ENCODE measurements around the gene TRPM4. TPM values are rescaled to one million over a fixed set of nuclear protein-coding genes. Genes with fewer than 3 reads are reported as not detected.

TRPM4 gene
- total and polyA plus RNA-seq, 4 experiments from 2014 or later = 0.41 TPM; not detected in 3

DNA sequence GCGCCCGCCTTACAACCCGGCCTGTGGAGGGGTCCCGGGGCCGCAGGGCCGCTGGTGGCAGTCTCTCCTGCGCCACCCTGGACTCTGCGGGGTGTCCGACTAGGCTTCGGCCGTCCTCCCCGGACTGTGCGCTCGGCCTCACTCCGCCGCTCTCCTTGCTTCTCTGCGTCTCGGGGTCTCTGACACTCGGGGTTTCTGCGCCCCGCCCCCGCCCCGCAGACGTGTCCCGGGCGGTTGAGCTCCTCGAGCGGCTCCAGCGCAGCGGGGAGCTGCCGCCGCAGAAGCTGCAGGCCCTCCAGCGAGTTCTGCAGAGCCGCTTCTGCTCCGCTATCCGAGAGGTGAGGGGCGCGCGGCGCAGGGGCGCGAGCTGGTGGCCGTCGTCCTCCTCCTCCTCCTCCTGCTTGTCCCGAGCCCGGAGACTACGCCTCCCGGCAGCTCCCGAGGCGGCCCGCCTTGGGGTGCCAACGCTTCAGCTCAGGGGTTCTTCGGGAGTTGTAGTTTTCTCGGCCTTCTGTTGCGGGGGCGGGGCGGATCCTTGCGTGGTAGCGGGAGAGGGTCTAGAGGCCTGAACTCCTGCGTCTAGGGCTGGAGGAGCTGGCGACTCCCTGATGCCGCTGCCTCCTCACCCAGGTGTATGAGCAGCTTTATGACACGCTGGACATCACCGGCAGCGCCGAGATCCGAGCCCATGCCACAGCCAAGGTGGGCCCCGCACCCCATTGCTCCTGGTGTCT lies 42.8 kb upstream of the TRPM4 start:
- Histone ChIP-seq H3K4me1 (ENCODE audit: insufficient read depth, low read length) (peaks cover 26% of the 10 kb centered on the region), H3K27ac (ENCODE audit: low read depth, low read length) (peak overlapping the region; percentile 48), H3K36me3 (ENCODE audit: insufficient read depth, low read length) (no peaks in the 10 kb centered on the region), H3K27me3 (ENCODE audit: insufficient read depth, low read length) (no peaks in the 10 kb centered on the region), H3K4me3 (ENCODE audit: low read length in 2 of 2) (peak overlapping the region in 1 of 2 donors; percentile 54), H3K9me3 (ENCODE audit: control insufficient read depth in 1 of 2, low read length in 2 of 2) (no peaks in the 10 kb centered on the region)
- Mint-ChIP-seq H3K9me3 (peaks cover 0 to 2% (median 0%) of the 10 kb centered on the region in 8 donors), H3K4me1 (peaks cover 20 to 45% (median 32%) of the 10 kb centered on the region in 4 donors), H3K27ac (peak overlapping the region in 5 of 7 donors; percentile 74 to 89 (median 84)), H3K27me3 (no peaks in the 10 kb centered on the region), H3K4me3 (peak overlapping the region; percentile 73 to 91 (median 85)), H3K36me3 (peaks cover 0 to 4% of the 10 kb centered on the region in 2 donors)
- peak; percentile 32 to 58 (median 46) for DNase-seq
- ChIA-PET POLR2A (ENCODE audit: partially characterized antibody) (interaction anchor here (0.8 to 4.0 kb wide), 8 partner anchors 9 to 122 kb away, joined by 3 to 38 read pairs (median 4); partner anchors contain the start of genes CGB7, GYS1 and RUVBL2), CTCF (ENCODE audit: partially characterized antibody) (interaction anchor here (0.5 to 2.9 kb wide), 13 partner anchors 10 to 474 kb away, joined by 3 to 20 read pairs (median 4); partner anchors contain the start of genes GYS1 and RUVBL2)
- intact Hi-C loops (cut with micrococcal nuclease) = loop anchor here (1.0 to 5.0 kb wide), 4 partner anchors 8 to 338 kb away; partner anchors contain the start of genes ALDH16A1, PIH1D1 and SNRNP70

DNA sequence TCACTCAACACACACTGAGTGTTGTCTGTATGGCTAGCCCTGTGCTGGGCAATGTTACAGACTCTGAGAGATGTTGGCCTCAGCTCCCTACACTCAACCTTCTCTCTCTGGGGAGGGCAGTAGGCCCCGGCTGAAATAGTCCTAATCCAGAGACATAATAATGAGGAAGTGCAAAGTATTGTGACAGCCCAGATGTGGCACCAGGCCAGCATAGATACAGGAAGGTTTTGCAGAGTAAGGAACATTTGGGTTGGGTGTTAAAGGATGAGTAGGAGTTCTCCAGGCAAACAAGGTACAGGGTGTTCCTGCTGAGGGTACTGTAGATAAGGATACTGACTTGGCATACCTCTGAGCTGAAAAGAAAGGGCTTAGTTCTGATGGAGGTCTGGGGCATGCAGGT lies 41.0 kb upstream of the TRPM4 start:
- Mint-ChIP-seq H3K4me1 (peaks cover 27 to 50% (median 40%) of the 10 kb centered on the region in 4 donors), H3K4me3 (peak overlapping the region in 7 of 8 donors; percentile 5 to 93 (median 43)), H3K9me3 (peaks cover 0 to 3% (median 0%) of the 10 kb centered on the region in 8 donors), H3K27me3 (no peaks in the 10 kb centered on the region), H3K27ac (peak overlapping the region in 5 of 7 donors; percentile 8 to 60 (median 33)), H3K36me3 (peaks cover 0 to 4% of the 10 kb centered on the region in 2 donors)
- CTCF ChIA-PET (ENCODE audit: partially characterized antibody) = interaction anchor here (0.7 to 2.9 kb wide), 4 partner anchors 10 to 124 kb away, joined by 3 to 11 read pairs (median 6); no protein-coding TSS in a partner anchor
- POLR2A ChIA-PET (ENCODE audit: partially characterized antibody) = interaction anchor here (3.0 to 4.0 kb wide), 2 partner anchors 12 to 33 kb away, joined by 9 to 38 read pairs; no protein-coding TSS in a partner anchor
- intact Hi-C loops (cut with micrococcal nuclease) = loop anchor here (5.0 kb wide), 1 partner anchor 336 kb away; the partner anchor contains the start of genes ALDH16A1 and PIH1D1
- H3K4me1 ChIP-seq (ENCODE audit: insufficient read depth, low read length) = peaks cover 34% of the 10 kb centered on the region
- H3K27ac ChIP-seq (ENCODE audit: low read depth, low read length) = no peak overlapping the region
- peak in 1 of 5 donors; percentile 9 for DNase-seq
- H3K36me3 ChIP-seq (ENCODE audit: insufficient read depth, low read length) = no peaks in the 10 kb centered on the region
- H3K27me3 ChIP-seq (ENCODE audit: insufficient read depth, low read length) = no peaks in the 10 kb centered on the region
- no peaks in the 10 kb centered on the region for H3K9me3 ChIP-seq (ENCODE audit: control insufficient read depth in 1 of 2, low read length in 2 of 2)
- H3K4me3 ChIP-seq (ENCODE audit: low read length in 2 of 2) = no peak overlapping the region

DNA sequence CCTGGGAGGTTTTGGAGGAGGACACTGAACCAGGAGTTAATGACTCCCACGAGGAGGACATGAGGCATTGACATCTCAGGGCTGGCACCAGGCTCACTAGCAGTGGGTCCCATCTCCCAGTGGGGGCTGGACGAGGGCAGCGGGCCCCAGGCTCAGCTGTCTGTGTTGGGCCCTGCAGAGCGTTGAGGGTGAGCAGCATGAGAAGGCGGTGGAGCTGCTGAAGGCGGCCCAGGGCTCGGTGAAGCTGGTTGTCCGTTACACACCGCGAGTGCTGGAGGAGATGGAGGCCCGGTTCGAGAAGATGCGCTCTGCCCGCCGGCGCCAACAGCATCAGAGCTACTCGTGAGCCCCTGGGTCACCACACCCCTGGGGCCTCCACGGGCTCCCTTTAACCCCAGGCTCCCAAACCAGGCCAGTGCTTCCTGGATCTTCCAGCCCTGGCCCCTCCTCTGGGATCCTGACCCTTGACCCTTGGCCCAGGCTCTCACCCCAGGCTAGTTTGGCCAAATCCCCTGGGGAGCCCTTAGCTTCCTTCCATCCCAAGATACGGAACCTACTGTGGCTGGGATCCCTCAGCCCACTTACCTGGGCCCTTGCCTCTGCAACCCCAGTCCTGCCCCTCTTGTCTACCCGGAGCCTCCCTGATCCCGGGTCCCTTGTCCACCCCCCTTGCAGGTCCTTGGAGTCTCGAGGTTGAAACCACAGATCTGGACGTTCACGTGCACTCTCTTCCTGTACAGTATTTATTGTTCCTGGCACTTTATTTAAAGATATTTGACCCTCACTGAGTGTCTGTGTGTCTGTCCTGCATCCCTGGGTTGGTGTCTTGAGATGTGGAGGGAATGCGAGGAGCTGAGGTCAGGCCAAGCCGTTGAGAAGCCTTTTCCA lies 39.7 kb upstream of the TRPM4 start:
- intact Hi-C loops (cut with micrococcal nuclease) = loop anchor here (2.0 to 5.0 kb wide), 3 partner anchors 29 to 334 kb away; partner anchors contain the start of genes ALDH16A1, GYS1, PIH1D1 and RUVBL2
- H3K27me3 ChIP-seq (ENCODE audit: insufficient read depth, low read length) = no peaks in the 10 kb centered on the region
- Mint-ChIP-seq H3K27ac (peak overlapping the region; percentile 90 to 96 (median 94)), H3K4me1 (peaks cover 29 to 49% (median 41%) of the 10 kb centered on the region in 4 donors), H3K36me3 (peaks cover 0 to 4% of the 10 kb centered on the region in 2 donors), H3K27me3 (no peaks in the 10 kb centered on the region), H3K9me3 (peaks cover 0 to 3% (median 0%) of the 10 kb centered on the region in 8 donors), H3K4me3 (peak overlapping the region; percentile 83 to 93 (median 88))
- H3K36me3 ChIP-seq (ENCODE audit: insufficient read depth, low read length) = no peaks in the 10 kb centered on the region
- peaks cover 34% of the 10 kb centered on the region for H3K4me1 ChIP-seq (ENCODE audit: insufficient read depth, low read length)
- H3K27ac ChIP-seq (ENCODE audit: low read depth, low read length) = peak overlapping the region; percentile 79
- CTCF ChIA-PET (ENCODE audit: partially characterized antibody) = interaction anchor here (0.9 to 2.9 kb wide), 5 partner anchors 9 to 124 kb away, joined by 3 to 11 read pairs (median 5); partner anchors contain the start of genes GYS1 and RUVBL2
- DNase-seq = peak in 1 of 5 donors; percentile 44
- no peaks in the 10 kb centered on the region for H3K9me3 ChIP-seq (ENCODE audit: control insufficient read depth in 1 of 2, low read length in 2 of 2)
- H3K4me3 ChIP-seq (ENCODE audit: low read length in 2 of 2) = peak overlapping the region; percentile 73 to 78
- POLR2A ChIA-PET (ENCODE audit: partially characterized antibody) = interaction anchor here (1.7 to 3.0 kb wide), 2 partner anchors 10 to 32 kb away, joined by 8 to 9 read pairs; no protein-coding TSS in a partner anchor

DNA sequence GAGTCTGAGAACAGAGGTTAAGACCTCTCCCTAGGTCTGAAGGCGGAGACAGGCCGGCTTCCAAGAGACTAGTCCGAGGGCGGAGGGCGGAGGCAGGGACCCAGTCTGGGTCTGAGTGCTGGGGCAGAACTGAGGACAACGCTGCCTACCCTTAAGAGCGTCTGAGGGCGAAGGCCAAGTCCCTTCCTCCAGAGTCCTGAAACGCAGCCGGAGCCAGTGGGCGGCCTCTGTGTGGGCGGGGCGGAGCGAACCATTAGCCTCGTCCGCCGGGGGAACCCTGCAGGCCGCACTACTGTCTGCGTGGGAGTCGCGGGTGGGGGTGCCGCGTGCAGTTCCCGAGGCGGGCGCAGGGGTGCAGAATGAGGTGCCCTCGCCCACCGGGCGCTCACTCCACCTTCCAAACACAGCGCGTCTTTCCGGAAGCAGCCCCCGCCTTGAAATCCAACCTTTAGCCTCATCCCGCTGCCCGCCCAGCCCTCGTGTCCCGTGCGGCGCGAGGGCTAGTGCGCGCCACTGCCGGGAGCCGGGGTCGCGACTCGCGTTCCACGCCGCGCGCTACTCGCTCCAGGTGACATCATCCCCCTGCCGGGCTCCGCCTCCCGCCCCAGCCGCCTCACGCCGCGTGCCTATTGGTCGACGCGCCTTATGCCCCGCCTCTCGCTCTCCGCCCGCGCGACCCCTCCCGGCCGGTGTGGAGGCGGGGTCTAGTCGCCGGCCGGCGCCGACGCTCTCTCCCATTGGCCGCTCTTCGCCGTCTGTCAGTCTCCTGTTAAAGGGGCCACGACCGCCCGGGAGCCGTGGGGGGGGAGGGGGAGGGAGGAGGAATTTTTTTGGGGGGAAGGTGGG lies 38.8 kb upstream of the TRPM4 start, which contains the start of gene C19orf73:
Gene C19orf73 (minus strand): TSS at position 579 of the 846 bp plus-strand sequence. CDS start 121 bp downstream, at position 458.
- Mint-ChIP-seq H3K36me3 (peaks cover 0 to 2% of the 10 kb centered on the region in 2 donors), H3K4me3 (peak within 1 kb of the TSS; percentile 83 to 93 (median 88)), H3K27ac (peak within 1 kb of the TSS; percentile 90 to 96 (median 94)), H3K4me1 (peaks cover 22 to 42% (median 36%) of the 10 kb centered on the region in 4 donors), H3K9me3 (peaks cover 0 to 3% (median 0%) of the 10 kb centered on the region in 8 donors), H3K27me3 (no peaks in the 10 kb centered on the region)
- DNase-seq = peak; percentile 94 to 98 (median 97)
- intact Hi-C loops (cut with micrococcal nuclease) = loop anchor here (1.0 to 5.0 kb wide), 4 partner anchors 10 to 334 kb away; partner anchors contain the start of genes ALDH16A1, GYS1, PIH1D1 and RUVBL2
- Histone ChIP-seq H3K4me3 (ENCODE audit: low read length in 2 of 2) (peak within 1 kb of the TSS; percentile 73 to 78), H3K9me3 (ENCODE audit: control insufficient read depth in 1 of 2, low read length in 2 of 2) (no peaks in the 10 kb centered on the region), H3K27me3 (ENCODE audit: insufficient read depth, low read length) (no peaks in the 10 kb centered on the region), H3K4me1 (ENCODE audit: insufficient read depth, low read length) (peaks cover 31% of the 10 kb centered on the region), H3K36me3 (ENCODE audit: insufficient read depth, low read length) (no peaks in the 10 kb centered on the region), H3K27ac (ENCODE audit: low read depth, low read length) (peak within 1 kb of the TSS; percentile 79)
- POLR2A ChIA-PET (ENCODE audit: partially characterized antibody) = interaction anchor here (1.5 to 3.0 kb wide), 3 partner anchors 9 to 31 kb away, joined by 8 to 9 read pairs (median 9); no protein-coding TSS in a partner anchor
- CTCF ChIA-PET (ENCODE audit: partially characterized antibody) = interaction anchor here (0.6 to 2.9 kb wide), 4 partner anchors 8 to 1354 kb away, joined by 3 to 11 read pairs (median 6); no protein-coding TSS in a partner anchor

DNA sequence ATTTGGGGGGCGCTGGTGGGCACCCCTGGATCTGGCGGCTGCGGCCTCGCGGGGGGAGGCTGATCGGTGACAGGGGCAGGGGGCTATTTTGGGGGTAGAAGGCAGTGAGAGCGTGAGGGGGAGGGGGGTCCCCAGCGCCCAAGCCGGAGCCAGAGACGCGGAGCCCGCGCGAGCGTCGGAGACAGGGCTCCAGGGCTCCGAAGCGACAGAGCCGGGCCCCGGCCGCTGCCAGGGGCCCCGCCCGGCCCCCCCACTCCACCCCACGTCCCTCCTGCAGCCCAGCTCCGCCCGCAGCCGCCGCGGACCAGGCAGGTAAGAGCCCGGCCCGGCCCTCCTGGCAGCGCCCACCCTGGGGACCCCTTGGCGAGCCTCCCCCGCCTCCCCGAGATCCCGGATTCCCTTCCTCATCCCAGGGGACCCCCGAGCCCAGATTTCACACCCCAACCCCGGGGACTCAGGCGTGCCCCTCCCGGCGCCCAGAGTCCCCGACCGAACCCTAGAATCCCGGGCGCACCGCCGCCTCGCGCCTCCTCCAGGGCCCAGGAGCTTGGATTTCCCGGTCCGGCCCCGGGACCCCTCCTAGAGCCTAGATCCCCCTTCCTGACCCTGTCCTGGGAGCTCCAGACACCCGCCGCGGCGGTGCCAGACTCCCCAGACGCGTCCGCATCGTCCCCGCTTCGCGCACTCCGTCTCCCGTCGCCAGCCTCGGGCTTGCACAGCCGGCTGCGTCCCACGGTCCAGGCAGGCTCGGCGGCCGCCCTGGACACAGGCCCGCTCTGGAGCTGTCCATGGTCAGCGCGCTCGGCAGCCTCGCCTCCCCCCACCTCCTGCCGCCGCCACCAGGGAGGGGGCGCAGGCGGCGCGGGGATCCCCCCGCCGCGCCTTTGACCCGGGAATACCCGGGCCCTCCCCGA lies 37.9 kb upstream of the TRPM4 start, which contains the start of gene PPFIA3:
Gene PPFIA3 (plus strand): TSS at position 134 of the 914 bp plus-strand sequence. CDS start 8,330 bp downstream, outside the sequence.
- Histone ChIP-seq H3K4me3 (ENCODE audit: low read length in 2 of 2) (peak within 1 kb of the TSS; percentile 73 to 78), H3K4me1 (ENCODE audit: insufficient read depth, low read length) (peaks cover 28% of the 10 kb centered on the region), H3K9me3 (ENCODE audit: control insufficient read depth in 1 of 2, low read length in 2 of 2) (no peaks in the 10 kb centered on the region), H3K27me3 (ENCODE audit: insufficient read depth, low read length) (no peaks in the 10 kb centered on the region), H3K36me3 (ENCODE audit: insufficient read depth, low read length) (no peaks in the 10 kb centered on the region), H3K27ac (ENCODE audit: low read depth, low read length) (peak within 1 kb of the TSS; percentile 79)
- ChIA-PET POLR2A (ENCODE audit: partially characterized antibody) (interaction anchor here (0.8 to 1.5 kb wide), 6 partner anchors 8 to 24 kb away, joined by 3 to 9 read pairs (median 3); no protein-coding TSS in a partner anchor), CTCF (ENCODE audit: partially characterized antibody) (interaction anchor here (0.6 to 2.0 kb wide), 4 partner anchors 8 to 1355 kb away, joined by 3 to 4 read pairs (median 4); partner anchors contain the start of genes GYS1 and RUVBL2)
- H3K9me3 Mint-ChIP-seq = peaks cover 0 to 3% (median 0%) of the 10 kb centered on the region in 8 donors
- H3K4me1 Mint-ChIP-seq = peaks cover 20 to 39% (median 33%) of the 10 kb centered on the region in 4 donors
- intact Hi-C loops (cut with micrococcal nuclease) = loop anchor here (1.0 to 5.0 kb wide), 4 partner anchors 9 to 333 kb away; partner anchors contain the start of genes ALDH16A1, GYS1, PIH1D1 and RUVBL2
- H3K27me3 Mint-ChIP-seq = no peaks in the 10 kb centered on the region
- H3K4me3 Mint-ChIP-seq = peak within 1 kb of the TSS; percentile 83 to 93 (median 88)
- H3K36me3 Mint-ChIP-seq = no peaks in the 10 kb centered on the region
- peak in 2 of 5 donors; percentile 23 to 46 for DNase-seq
- H3K27ac Mint-ChIP-seq = peak within 1 kb of the TSS; percentile 90 to 96 (median 94)
